HG03565 (cell line): ENCODE measurements around the gene INHBB.

Experiments used
- ATAC-seq: cut with Tn5 transposase; IDR thresholded peaks from one replicate; pipeline ENCODE4 v1.9.1; 2021; ENCODE audit warnings: mild to moderate bottlenecking, moderate library complexity; ENCODE audit not compliant: unreplicated experiment

Gene INHBB

DNA sequence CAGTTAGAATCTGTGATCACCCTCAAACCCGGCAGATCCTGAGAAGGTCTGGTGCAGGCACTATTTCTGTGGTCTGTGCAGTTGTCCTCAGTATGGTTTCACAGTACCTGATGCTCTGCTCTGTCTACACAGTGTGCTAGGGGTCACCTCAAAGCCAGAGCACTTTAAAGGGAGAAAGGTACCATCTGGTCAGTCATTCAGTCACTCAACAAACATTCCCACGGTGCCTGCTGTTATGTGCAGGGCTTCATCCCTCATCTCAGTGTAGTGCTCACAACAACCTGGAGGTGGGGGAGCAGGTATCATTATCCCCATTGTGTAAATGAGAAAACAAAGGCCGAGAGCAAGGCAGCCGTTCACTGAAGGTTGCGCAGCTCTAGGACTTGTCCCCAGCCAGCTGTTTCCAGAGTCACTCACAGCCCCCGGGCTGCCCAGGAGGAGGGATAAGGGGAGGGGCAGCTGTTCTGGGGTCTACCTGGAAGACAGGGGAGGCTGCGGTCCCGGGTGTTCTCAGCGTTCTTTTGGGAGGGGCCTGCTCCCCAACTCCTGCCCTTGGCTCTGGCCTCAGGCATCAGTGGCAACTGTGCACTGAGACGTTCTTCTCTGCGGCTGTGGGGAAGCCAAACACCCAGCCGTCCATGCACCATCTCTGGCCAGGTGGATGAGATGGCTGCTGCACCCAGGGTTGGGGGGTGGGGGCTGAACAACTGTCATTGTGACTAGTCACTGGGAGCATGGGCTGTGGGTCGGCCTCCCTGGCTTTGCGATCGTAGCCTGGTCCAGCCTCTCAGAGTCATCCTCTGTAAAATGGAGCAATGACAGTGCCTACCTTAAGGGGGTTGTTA lies 9.2 kb downstream of the INHBB start:
- no peak for ATAC-seq

DNA sequence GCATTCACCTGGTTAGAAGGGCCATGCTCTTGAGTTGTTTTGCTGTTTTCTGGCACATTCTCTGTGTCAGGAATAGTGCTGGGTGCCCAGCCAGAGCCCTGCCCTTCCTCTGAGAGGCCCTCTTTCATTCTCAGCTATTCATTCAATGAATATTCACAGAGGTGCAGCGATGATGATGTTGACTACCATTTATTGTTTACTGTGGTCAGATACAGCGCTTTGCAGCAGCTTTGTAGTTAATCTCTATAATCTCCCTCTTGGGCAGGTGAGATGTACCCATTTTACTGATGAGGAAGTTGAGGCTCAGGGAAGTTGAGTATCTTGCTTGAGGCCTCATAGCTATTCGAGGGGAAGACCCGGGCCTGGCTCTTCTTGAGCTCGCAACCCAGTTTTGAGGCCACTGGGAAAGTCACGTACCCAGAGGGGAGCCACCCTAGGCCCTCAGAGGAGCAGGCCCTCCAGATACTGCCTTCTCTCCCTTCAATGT lies 9.9 kb downstream of the INHBB start:
- ATAC-seq = no peak

- ATAC-seq = no peak
These were observed 11.8 kb downstream of the INHBB start for GRCh38 chr2:120357768-120358167.

GRCh38 chr2:120358734-120359465 lies 13.0 kb downstream of the INHBB start:
- no peak for ATAC-seq

DNA sequence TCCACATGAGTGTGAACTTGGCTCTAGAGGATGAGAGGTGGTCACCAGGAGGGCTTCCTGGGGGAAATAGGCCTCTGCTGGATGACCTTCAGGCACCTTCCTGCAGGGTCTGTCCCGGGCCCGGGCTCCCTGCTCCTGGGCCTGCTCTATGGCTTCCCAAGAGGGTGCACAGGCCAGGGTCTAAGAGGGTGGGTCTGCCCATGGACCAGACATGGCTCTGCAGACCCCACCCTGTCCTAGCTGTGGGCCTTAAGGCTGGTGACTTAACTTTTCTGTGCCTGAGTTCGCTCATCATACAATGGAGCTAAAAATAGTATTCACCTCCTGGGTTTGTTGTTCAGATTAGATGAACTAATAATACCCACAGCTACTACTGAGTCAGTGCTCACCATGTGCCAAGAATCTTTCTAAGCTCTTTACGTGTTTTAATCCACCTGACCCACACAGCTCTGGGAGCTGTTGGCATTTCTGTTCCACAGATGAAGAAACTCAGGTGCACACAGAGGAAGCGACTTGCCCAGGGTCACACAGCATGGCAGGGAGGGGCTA lies 14.4 kb downstream of the INHBB start:
- no peak for ATAC-seq

- ATAC-seq = no peak
These were observed 17.0 kb downstream of the INHBB start for GRCh38 chr2:120362926-120363325.

DNA sequence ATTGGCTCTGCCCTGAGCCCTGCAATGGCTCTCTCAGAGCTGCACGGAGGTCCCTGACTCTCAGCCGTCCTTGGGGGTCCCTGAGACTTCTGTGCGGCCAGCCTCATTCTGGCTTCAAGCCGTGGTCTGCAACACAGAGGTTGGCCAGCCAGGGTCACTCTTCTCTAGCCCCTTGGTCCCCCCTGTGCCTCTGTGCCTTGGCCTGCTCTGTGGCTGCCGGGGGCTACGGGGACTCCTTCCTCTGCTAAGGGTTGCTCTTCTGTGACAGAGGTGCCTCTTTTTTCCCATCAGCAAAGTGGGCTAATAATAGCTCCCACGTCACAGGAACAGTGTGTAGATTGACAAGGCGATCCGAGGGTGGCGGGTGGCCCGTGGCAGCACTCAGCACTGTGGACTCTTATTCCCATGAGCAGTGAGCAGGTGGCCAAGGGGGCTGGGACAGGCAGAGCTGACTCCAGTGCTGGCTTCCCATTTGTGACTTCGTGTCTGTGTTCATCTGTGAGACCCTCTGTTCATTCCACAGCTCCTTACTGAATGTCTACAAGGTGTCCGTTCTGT lies 19.4 kb downstream of the INHBB start:
- ATAC-seq = no peak

DNA sequence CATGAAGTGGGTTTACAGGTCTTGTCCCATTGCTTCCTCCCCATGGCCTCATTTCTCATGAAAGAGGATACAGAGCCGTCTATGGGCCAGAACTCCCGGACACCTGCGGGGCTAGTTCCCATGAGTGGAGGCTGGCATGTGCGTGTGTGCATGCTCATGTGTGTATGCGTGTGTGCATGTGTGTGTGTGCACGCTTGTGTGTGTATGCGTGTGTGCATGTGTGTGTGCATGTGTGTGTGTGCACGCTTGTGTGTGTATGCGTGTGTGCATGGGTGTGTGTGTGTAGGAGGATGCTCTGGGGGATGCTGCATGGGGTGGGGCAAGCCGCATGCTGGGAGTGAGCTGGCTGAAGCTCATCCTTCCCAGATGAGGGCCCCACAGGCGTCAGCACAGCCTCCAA lies 20.8 kb downstream of the INHBB start:
- ATAC-seq = no peak

DNA sequence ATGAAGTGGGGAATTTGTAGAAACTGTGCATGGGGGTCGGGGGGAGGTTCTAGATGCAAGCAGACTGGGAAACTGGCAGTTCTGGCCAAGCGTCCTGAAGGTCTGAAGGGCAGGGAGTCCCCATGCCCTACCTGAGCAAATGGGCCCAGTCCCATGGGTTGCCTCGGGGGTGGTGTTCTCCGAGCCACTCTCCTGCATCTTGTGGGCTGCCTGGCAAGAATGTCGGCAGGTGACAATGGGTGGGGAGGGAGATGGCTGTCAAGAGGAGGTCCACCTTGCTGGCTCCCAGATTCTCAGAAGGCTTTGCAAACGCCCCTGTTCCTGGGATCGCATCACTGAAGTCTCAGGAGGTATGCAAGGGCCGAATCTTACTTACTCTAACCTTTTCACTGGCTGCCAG lies 21.3 kb downstream of the INHBB start:
- no peak for ATAC-seq

DNA sequence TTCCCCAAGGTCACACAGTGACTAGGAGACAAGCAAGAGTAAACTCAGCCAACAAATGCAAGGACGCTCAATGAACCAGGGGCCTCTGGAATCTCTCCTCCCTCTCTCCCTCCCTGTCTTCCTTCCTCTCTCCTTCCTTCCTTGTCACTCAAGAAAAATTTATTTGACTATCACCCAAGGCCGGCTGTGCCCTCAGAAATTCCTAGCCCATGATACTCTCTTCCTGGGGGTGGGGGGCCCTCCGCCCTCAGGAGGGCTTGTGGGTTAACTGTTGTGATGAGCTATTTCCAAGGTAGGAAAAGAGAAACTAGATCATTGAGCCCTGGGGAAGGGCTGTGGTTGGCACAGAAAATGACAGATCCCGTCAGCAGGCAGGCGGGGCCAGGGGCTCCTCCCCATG lies 21.7 kb downstream of the INHBB start:
- ATAC-seq = no peak

DNA sequence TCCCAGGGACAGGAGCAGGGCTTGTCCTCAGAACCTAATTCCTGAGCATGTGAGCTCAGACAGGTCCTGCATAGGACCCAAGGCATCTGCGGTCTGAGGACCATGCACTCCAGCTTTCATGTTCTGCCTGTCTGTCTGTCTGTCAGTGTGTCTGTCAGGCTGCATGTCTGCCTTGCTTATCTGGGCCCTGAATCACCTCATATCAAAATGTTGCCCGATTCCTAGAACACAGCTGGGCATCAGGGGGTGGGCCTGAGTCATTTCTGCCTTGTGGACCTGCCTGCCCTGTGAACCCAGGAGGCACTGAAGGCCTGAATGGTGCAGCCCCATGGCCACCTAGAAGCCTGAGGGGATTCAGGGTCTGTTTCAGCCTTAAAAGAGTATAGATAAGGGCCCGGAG lies 22.1 kb downstream of the INHBB start:
- no peak for ATAC-seq

DNA sequence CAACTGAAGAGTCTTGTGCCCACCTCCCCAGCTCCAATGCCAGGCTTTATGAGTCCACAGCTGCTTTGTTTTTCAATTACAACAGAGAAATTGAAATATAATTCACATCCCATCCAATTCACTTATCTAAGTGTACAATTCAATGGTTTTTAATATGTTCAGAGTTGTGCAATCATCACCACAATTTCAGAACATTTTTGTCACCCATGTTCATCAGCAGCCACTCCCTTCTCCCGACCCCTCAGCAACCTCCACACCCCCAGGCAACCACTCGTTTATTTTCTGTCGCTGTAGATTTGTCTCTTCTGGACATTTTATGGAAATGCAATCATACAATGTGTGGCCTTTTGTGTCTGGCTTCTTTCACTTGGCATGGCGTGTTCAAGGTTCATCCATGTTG lies 23.3 kb downstream of the INHBB start:
- ATAC-seq = no peak

DNA sequence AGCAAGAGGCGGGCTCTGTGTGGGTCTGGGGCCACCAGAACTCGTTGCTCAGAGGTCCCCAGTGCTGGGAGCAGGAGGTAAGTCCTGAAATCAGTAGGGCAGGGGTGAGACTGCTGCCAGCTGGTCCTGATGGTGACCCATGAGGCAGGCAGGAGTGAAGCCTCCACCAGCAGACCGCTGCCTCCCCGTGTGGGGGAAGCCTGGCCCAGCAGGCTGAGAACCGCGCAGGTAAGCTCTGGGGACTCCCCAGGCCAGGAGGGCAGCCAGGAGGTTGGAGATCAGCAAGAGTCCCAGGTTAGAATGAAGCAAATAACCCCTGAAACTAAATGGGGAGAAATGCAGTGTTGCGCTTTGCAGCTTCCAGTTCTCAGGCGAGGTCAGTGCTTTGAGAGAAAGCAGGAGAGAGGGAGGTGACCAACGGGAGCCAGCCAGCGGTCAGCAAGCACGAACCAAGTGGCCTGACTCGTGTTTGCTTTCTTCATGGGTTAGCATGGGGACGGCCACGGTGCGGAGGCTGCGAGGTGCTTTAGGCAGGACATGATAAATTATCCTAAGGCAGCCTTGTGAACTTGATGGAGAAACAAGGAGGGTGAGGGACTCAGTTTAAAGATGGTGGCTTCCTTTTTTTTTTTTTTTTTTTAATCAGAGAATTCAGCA lies 26.2 kb downstream of the INHBB start:
- no peak for ATAC-seq

DNA sequence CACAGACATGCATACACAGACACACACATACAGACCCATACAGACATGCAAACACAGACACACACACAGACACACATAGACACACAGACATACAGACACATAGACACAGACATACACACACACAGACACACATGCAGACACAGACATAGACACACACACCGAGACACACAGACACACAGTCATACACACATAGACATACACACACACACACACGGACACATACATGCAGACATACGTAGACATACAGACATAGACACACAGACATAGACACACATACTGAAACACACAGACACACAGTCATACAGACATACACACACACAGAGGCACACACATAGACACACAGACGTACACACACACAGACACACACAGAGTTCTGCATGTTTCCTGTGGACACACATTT lies 26.9 kb downstream of the INHBB start:
- ATAC-seq = no peak

DNA sequence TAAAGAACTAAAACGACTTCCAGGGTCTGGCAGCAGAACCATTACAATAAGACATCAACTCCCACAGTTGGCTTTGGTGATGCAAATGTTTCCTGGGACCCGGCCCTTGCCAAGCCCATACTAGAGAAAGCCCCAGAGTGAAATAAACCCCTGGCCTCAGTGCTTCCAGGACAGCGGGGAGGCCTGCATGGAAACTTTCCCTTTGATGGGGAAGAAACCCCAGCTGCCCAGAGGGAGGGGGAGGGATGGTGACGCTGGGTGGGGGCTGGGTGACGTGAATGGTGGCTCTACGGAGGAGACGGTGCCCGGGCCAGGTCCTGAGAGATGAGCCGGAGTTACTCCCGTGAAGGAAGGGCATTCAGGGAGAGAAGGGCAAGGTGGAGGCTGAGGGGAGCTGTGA lies 27.5 kb downstream of the INHBB start:
- ATAC-seq = no peak

- ATAC-seq = no peak
These were observed 28.9 kb downstream of the INHBB start for GRCh38 chr2:120374821-120375220.

- no peak for ATAC-seq
These were observed 29.5 kb downstream of the INHBB start for GRCh38 chr2:120375251-120376020.

- ATAC-seq = no peak
These were observed 30.2 kb downstream of the INHBB start for GRCh38 chr2:120376101-120376500.

- no peak for ATAC-seq
These were observed 31.0 kb downstream of the INHBB start for GRCh38 chr2:120376679-120377640.
